Measurements from ENCODE around the gene DUOXA1. TPM values are rescaled to one million over a fixed set of nuclear protein-coding genes. Genes with fewer than 3 reads are reported as not detected.
A peak's percentile ranks its signal among the peaks of the same experiment; 100 is the strongest.

DUOXA1 gene
- total RNA-seq, 1 donor: 0.36 TPM

DNA sequence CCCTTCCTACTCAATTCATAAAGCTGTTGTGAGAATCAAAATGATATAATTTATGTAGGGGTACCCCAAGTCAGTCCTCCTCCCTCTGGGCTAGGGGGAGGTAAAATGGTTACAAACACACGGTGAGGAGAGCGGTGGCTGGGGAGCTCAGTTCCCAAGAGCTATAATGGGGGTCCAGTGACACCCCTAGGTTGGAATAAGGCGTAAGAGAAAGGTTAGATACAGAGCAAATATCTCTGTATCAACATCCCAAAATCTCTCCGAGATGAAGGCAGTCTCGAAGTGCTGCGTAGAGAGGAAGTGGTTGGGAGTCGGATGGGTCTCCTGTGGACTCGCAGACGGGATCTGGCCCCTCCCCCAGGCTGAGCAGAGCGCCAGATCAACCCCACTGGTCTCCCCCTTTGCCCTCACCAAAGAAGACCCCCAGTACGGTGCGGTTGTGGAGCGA lies 17.5 kb downstream of the DUOXA1 start:
- no peak for TF ChIP-seq CTCF (IDR thresholded peaks at IDR 0.05; ENCODE audit: extremely low read depth, low read depth, low read length)
- Histone ChIP-seq H4K20me1 (ENCODE audit: insufficient read depth, low read length) (no peaks in the 10 kb centered on the region), H2AFZ (ENCODE audit: low read length) (no peak overlapping the region), H3K4me1 (ENCODE audit: insufficient read depth, low read length) (no peaks in the 10 kb centered on the region), H3K9me3 (ENCODE audit: low read depth, low read length) (no peaks in the 10 kb centered on the region), H3K27me3 (ENCODE audit: insufficient read depth, low read length) (peaks cover 85% of the 10 kb centered on the region), H3K36me3 (ENCODE audit: insufficient read depth, low read length) (no peaks in the 10 kb centered on the region), H3K4me3 (ENCODE audit: insufficient read depth, low read length) (no peak overlapping the region), H3K27ac (ENCODE audit: low read depth, low read length) (no peak overlapping the region), H3K79me2 (ENCODE audit: insufficient read depth, low read length) (no peaks in the 10 kb centered on the region), H3K4me2 (ENCODE audit: insufficient read depth, low read length) (no peak overlapping the region)
- DNase-seq (ENCODE audit: insufficient read length, low spot score, missing footprints): peak; percentile 85

GRCh38 chr15:45111390-45112142 lies 18.1 kb downstream of the DUOXA1 start:
- Histone ChIP-seq H4K20me1 (ENCODE audit: insufficient read depth, low read length) (no peaks in the 10 kb centered on the region), H3K4me1 (ENCODE audit: insufficient read depth, low read length) (no peaks in the 10 kb centered on the region), H3K4me3 (ENCODE audit: insufficient read depth, low read length) (no peak overlapping the region), H3K27ac (ENCODE audit: low read depth, low read length) (no peak overlapping the region), H2AFZ (ENCODE audit: low read length) (no peak overlapping the region), H3K79me2 (ENCODE audit: insufficient read depth, low read length) (no peaks in the 10 kb centered on the region), H3K4me2 (ENCODE audit: insufficient read depth, low read length) (no peak overlapping the region), H3K27me3 (ENCODE audit: insufficient read depth, low read length) (peaks cover 81% of the 10 kb centered on the region), H3K36me3 (ENCODE audit: insufficient read depth, low read length) (no peaks in the 10 kb centered on the region), H3K9me3 (ENCODE audit: low read depth, low read length) (no peaks in the 10 kb centered on the region)
- peak; percentile 83 for DNase-seq (ENCODE audit: insufficient read length, low spot score, missing footprints)
- TF ChIP-seq CTCF (IDR thresholded peaks at IDR 0.05; ENCODE audit: extremely low read depth, low read depth, low read length): no peak

DNA sequence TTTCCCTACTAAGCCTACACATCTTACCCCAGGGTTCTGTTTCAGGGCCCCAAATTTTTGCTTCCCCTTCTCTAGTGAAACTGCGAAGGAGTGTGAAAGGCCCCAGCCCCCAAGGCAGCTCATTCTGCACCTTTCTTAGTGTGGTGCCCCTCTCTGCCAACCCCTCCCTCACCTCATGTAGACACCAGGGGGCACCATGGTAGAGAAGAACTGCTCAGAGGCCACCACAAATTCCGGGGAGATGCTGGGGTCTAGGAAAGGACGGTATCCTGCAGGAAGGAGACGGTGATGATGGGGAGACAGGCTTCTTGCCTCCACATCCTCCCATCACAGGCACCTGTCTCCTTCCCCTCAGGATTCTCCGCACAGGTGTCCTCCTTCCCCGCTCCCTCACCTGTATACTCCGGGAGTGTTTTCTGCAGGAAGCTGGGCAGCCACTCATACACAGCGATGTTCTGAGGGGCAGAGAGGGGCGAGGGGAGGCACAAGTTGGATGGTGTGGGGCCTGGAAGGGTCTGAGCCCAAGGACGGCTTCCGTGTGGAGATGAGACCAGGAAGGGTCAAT lies 19.3 kb downstream of the DUOXA1 start:
- no peaks in the 10 kb centered on the region for H3K36me3 ChIP-seq (ENCODE audit: insufficient read depth, low read length)
- H3K4me1 ChIP-seq (ENCODE audit: insufficient read depth, low read length): no peaks in the 10 kb centered on the region
- no peak overlapping the region for H3K4me3 ChIP-seq (ENCODE audit: insufficient read depth, low read length)
- no peak overlapping the region for H2AFZ ChIP-seq (ENCODE audit: low read length)
- DNase-seq (ENCODE audit: insufficient read length, low spot score, missing footprints): peak; percentile 79
- H3K4me2 ChIP-seq (ENCODE audit: insufficient read depth, low read length): no peak overlapping the region
- no peaks in the 10 kb centered on the region for H4K20me1 ChIP-seq (ENCODE audit: insufficient read depth, low read length)
- peaks cover 70% of the 10 kb centered on the region for H3K27me3 ChIP-seq (ENCODE audit: insufficient read depth, low read length)
- peak; percentile 19 for TF ChIP-seq CTCF (IDR thresholded peaks at IDR 0.05; ENCODE audit: extremely low read depth, low read depth, low read length)
- no peak overlapping the region for H3K27ac ChIP-seq (ENCODE audit: low read depth, low read length)
- no peaks in the 10 kb centered on the region for H3K79me2 ChIP-seq (ENCODE audit: insufficient read depth, low read length)
- H3K9me3 ChIP-seq (ENCODE audit: low read depth, low read length): no peaks in the 10 kb centered on the region

- Histone ChIP-seq H3K36me3 (ENCODE audit: insufficient read depth, low read length) (no peaks in the 10 kb centered on the region), H2AFZ (ENCODE audit: low read length) (no peak overlapping the region), H3K4me3 (ENCODE audit: insufficient read depth, low read length) (no peak overlapping the region), H3K27me3 (ENCODE audit: insufficient read depth, low read length) (peaks cover 50% of the 10 kb centered on the region), H3K79me2 (ENCODE audit: insufficient read depth, low read length) (no peaks in the 10 kb centered on the region), H3K4me2 (ENCODE audit: insufficient read depth, low read length) (no peak overlapping the region), H3K27ac (ENCODE audit: low read depth, low read length) (no peak overlapping the region), H4K20me1 (ENCODE audit: insufficient read depth, low read length) (no peaks in the 10 kb centered on the region), H3K4me1 (ENCODE audit: insufficient read depth, low read length) (no peaks in the 10 kb centered on the region), H3K9me3 (ENCODE audit: low read depth, low read length) (no peaks in the 10 kb centered on the region)
- TF ChIP-seq CTCF (IDR thresholded peaks at IDR 0.05; ENCODE audit: extremely low read depth, low read depth, low read length): no peak
- DNase-seq (ENCODE audit: insufficient read length, low spot score, missing footprints): peak; percentile 73
Observed at GRCh38 chr15:45107941-45108630, 21.6 kb downstream of the DUOXA1 start.
